Liver (tissue), 9 donors: ENCODE measurements around the gene ITIH4. TPM values are rescaled to one million over a fixed set of nuclear protein-coding genes. Genes with fewer than 3 reads are reported as not detected.

Source experiments
- DNase-seq: peaks from one replicate; pipeline ENCODE4 v3.0.0-alpha.2; 2017; ENCODE audit warnings: low spot score
- H3K27ac ChIP-seq, 2 donors: one replicate each; pipeline ENCODE4 v1.7.0; 2013; ENCODE audit warnings: inconsistent platforms in 2 of 2, low read length in 2 of 2, control low read depth in 1 of 2, low read depth in 1 of 2, mild to moderate bottlenecking in 1 of 2
- H3K27me3 ChIP-seq, 4 donors: one replicate each; pipeline versions ENCODE4 v1.6.1 to v1.7.0; 2013; ENCODE audit warnings: low read length in 3 of 4, inconsistent platforms in 1 of 4, mild to moderate bottlenecking in 1 of 4, moderate library complexity in 1 of 4; ENCODE audit not compliant: control insufficient read depth in 4 of 4, insufficient read depth in 4 of 4
- H3K36me3 ChIP-seq, 4 donors: one replicate each; pipeline versions ENCODE4 v1.6.1 to v1.7.0; 2013; ENCODE audit warnings: low read length in 3 of 4, mild to moderate bottlenecking in 3 of 4, low read depth in 1 of 4, moderate library complexity in 1 of 4; ENCODE audit not compliant: control insufficient read depth in 4 of 4, insufficient read depth in 3 of 4
- H3K4me1 ChIP-seq, 4 donors: one replicate each; pipeline versions ENCODE4 v1.6.1 to v1.7.0; 2013; ENCODE audit warnings: low read length in 3 of 4, mild to moderate bottlenecking in 3 of 4, moderate library complexity in 1 of 4; ENCODE audit not compliant: control insufficient read depth in 4 of 4, insufficient read depth in 4 of 4
- H3K4me3 ChIP-seq, 3 donors: one replicate each; pipeline versions ENCODE4 v1.6.1 to v1.7.0; 2013; ENCODE audit warnings: low read length in 3 of 3, control low read depth in 1 of 3, low read depth in 1 of 3, mild to moderate bottlenecking in 1 of 3
- H3K9ac ChIP-seq, 2 donors: one replicate each; pipeline ENCODE4 v1.7.0; 2013; ENCODE audit warnings: low read length in 2 of 2, mild to moderate bottlenecking in 2 of 2, moderate library complexity in 2 of 2, control low read depth in 1 of 2, low read depth in 1 of 2
- H3K9me3 ChIP-seq, 4 donors: one replicate each; pipeline versions ENCODE4 v1.6.1 to v1.7.0; 2013; ENCODE audit warnings: low read length in 3 of 4; ENCODE audit not compliant: control insufficient read depth in 4 of 4
- CTCF ChIP-seq: fragments of 150-350 bp; IDR thresholded peaks from 2 replicates; pipeline ENCODE4 v1.5.1; 2017; ENCODE audit warnings: improper control_type of control experiment, low read depth, low read length; ENCODE audit not compliant: missing input control
- EGR1 ChIP-seq, 2 donors: IDR thresholded peaks; 2 replicates each; pipeline ENCODE4 v1.6.1; 2016 to 2018; ENCODE audit warnings: antibody characterized with exemption in 2 of 2, low read depth in 2 of 2
- FOXA1 ChIP-seq: IDR thresholded peaks from 2 replicates; pipeline ENCODE4 v1.6.1; 2016; ENCODE audit warnings: antibody characterized with exemption
- FOXA2 ChIP-seq: IDR thresholded peaks from 2 replicates; pipeline ENCODE4 v1.6.1; 2016; ENCODE audit warnings: antibody characterized with exemption
- GABPA ChIP-seq, 2 donors: IDR thresholded peaks in 1 of 2; conservative IDR thresholded peaks in 1 of 2; 2 replicates each; pipeline ENCODE4 v1.6.1; 2016; ENCODE audit warnings: antibody characterized with exemption in 2 of 2, mild to moderate bottlenecking in 1 of 2, moderate library complexity in 1 of 2
- HNF4A ChIP-seq, 2 donors: conservative IDR thresholded peaks; 2 replicates each; pipeline ENCODE4 v1.6.1; 2016; ENCODE audit warnings: antibody characterized with exemption in 2 of 2, mild to moderate bottlenecking in 2 of 2
- HNF4G ChIP-seq: IDR thresholded peaks from 2 replicates; pipeline ENCODE4 v1.6.1; 2016; ENCODE audit warnings: antibody characterized with exemption
- JUND ChIP-seq, 2 donors: IDR thresholded peaks; 2 replicates each; pipeline ENCODE4 v1.6.1; 2016; ENCODE audit warnings: antibody characterized with exemption in 2 of 2
- NR2F2 ChIP-seq: IDR thresholded peaks from 2 replicates; pipeline ENCODE4 v1.6.1; 2016; ENCODE audit warnings: antibody characterized with exemption
- RAD21 ChIP-seq, 2 donors: IDR thresholded peaks; 2 replicates each; pipeline ENCODE4 v1.6.1; 2016; ENCODE audit warnings: antibody characterized with exemption in 2 of 2, mild to moderate bottlenecking in 2 of 2
- RXRA ChIP-seq, 2 donors: IDR thresholded peaks; 2 replicates each; pipeline ENCODE4 v1.6.1; 2017 to 2018; ENCODE audit warnings: antibody characterized with exemption in 2 of 2, mild to moderate bottlenecking in 1 of 2
- SP1 ChIP-seq: IDR thresholded peaks from 2 replicates; pipeline ENCODE4 v1.6.1; 2018; ENCODE audit warnings: antibody characterized with exemption, mild to moderate bottlenecking
- TAF1 ChIP-seq: conservative IDR thresholded peaks from 2 replicates; pipeline ENCODE4 v1.6.1; 2016; ENCODE audit warnings: antibody characterized with exemption, mild to moderate bottlenecking
- YY1 ChIP-seq: IDR thresholded peaks from 2 replicates; pipeline ENCODE4 v1.6.1; 2016; ENCODE audit warnings: antibody characterized with exemption, mild to moderate bottlenecking
- WGBS: extraction: QIAGEN DNeasy Blood & Tissue Kit; methylation state at CpG from one replicate; pipeline ENCODE4 v1.1.7; 2013; 5-methylcytosine and 5-hydroxymethylcytosine counted together
- polyA plus RNA-seq, 2 donors: library from polyadenylated mRNA; stranded (reverse) in 1 of 2; unstranded in 1 of 2; fragments of 200-250 nt in 1 of 2; fragments of >200 nt in 1 of 2; fragmentation: Nextera tagmentation in 1 of 2; extraction: Ambion mirVana in 1 of 2; gene quantifications; one replicate each; pipeline versions ENCODE4 v1.2.1 to v1.2.3, GENCODE V29; 2013 to 2015
- total RNA-seq, 2 donors: library from RNA; depleted of rRNA; stranded (reverse); fragments of >200 nt; gene quantifications; one replicate each; pipeline ENCODE4 v1.2.3, GENCODE V29; 2014
- TF ChIP-seq, protein P1 (sequence below): IDR thresholded peaks from 2 replicates; pipeline ENCODE4 v1.6.1; 2016; ENCODE audit warnings: antibody characterized with exemption
- TF ChIP-seq, protein P2 (sequence below): IDR thresholded peaks from 2 replicates; pipeline ENCODE4 v1.6.1; 2016; ENCODE audit warnings: antibody characterized with exemption
- TF ChIP-seq, protein P3 (sequence below): IDR thresholded peaks from 2 replicates; pipeline ENCODE4 v1.6.1; 2016; ENCODE audit warnings: antibody characterized with exemption
- TF ChIP-seq, protein P4 (sequence below): IDR thresholded peaks from 2 replicates; pipeline ENCODE4 v1.6.1; 2016; ENCODE audit warnings: antibody characterized with exemption, mild to moderate bottlenecking
- donor health status: healthy.
- donor health status: healthy.
- donor health status: healthy.
- donor health status: healthy.
- donor health status: healthy.

Gene ITIH4
- total and polyA plus RNA-seq, 4 donors: 447 to 3,354 (median 2,410) TPM

GRCh38 chr3:52842424-52842823 lies 12.0 kb upstream of the ITIH4 start:
- no peak for DNase-seq
- peak overlapping the region; percentile 91 to 97 for H3K27ac ChIP-seq
- 55% methylated on average over 7 of the region's 7 CpGs for WGBS

DNA sequence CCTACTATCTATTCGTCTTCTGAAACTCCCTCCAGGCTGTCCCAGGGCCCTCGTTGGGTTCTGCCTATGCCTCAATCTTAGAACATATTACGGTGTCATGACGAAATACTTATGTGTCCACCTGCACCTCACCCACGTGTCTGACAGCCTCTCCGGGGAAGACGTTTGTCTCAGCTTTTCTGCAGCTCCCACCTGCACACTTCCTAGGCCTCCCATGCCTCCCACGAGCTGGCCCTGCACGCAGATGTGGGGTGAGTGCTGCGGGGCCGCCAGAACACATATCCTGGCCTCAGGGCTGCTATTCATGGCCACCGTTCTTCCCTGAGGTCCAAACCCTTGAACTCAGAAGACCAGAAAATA lies 11.5 kb upstream of the ITIH4 start:
- H3K27me3 ChIP-seq: no peaks in the 10 kb centered on the region
- H3K9ac ChIP-seq: no peak overlapping the region
- TF ChIP-seq HNF4A (conservative IDR thresholded peaks at IDR 0.05): no peak
- TF ChIP-seq FOXA2: no peak
- TF ChIP-seq RAD21 (IDR thresholded peaks at IDR 0.05): no peak
- TF ChIP-seq, protein P1, sequence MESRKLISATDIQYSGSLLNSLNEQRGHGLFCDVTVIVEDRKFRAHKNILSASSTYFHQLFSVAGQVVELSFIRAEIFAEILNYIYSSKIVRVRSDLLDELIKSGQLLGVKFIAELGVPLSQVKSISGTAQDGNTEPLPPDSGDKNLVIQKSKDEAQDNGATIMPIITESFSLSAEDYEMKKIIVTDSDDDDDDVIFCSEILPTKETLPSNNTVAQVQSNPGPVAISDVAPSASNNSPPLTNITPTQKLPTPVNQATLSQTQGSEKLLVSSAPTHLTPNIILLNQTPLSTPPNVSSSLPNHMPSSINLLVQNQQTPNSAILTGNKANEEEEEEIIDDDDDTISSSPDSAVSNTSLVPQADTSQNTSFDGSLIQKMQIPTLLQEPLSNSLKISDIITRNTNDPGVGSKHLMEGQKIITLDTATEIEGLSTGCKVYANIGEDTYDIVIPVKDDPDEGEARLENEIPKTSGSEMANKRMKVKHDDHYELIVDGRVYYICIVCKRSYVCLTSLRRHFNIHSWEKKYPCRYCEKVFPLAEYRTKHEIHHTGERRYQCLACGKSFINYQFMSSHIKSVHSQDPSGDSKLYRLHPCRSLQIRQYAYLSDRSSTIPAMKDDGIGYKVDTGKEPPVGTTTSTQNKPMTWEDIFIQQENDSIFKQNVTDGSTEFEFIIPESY: no peak
- TF ChIP-seq, protein P2, sequence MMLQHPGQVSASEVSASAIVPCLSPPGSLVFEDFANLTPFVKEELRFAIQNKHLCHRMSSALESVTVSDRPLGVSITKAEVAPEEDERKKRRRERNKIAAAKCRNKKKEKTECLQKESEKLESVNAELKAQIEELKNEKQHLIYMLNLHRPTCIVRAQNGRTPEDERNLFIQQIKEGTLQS: no peak
- no peak for TF ChIP-seq GABPA (IDR thresholded peaks at IDR 0.05 in 1 of 2, conservative IDR thresholded peaks at IDR 0.05 in 1 of 2)
- no peak for TF ChIP-seq TAF1
- no peak for TF ChIP-seq CTCF
- TF ChIP-seq, protein P3, sequence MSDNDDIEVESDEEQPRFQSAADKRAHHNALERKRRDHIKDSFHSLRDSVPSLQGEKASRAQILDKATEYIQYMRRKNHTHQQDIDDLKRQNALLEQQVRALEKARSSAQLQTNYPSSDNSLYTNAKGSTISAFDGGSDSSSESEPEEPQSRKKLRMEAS: no peak
- no peak for TF ChIP-seq HNF4G
- no peak for TF ChIP-seq SP1
- no peak for TF ChIP-seq JUND (IDR thresholded peaks at IDR 0.05)
- no peak for TF ChIP-seq NR2F2
- TF ChIP-seq RXRA (IDR thresholded peaks at IDR 0.05): no peak
- TF ChIP-seq YY1: no peak
- no peak for TF ChIP-seq EGR1 (IDR thresholded peaks at IDR 0.05; ENCODE audit: low read depth in 2 of 2)
- H3K9me3 ChIP-seq: no peaks in the 10 kb centered on the region
- no peak overlapping the region for H3K4me3 ChIP-seq
- H3K27ac ChIP-seq: peak overlapping the region; percentile 91 to 97
- DNase-seq: no peak
- H3K4me1 ChIP-seq: peaks cover 9 to 51% (median 34%) of the 10 kb centered on the region in 4 donors
- WGBS: 83% methylated on average over 12 of the region's 12 CpGs
- H3K36me3 ChIP-seq: peaks cover 0 to 2% (median under 1%) of the 10 kb centered on the region in 4 donors

More at GRCh38 chr3:52842424-52842823, 12.0 kb upstream of the ITIH4 start:
- H3K9me3 ChIP-seq: no peaks in the 10 kb centered on the region
- H3K9ac ChIP-seq: no peak overlapping the region
- H3K4me1 ChIP-seq: peaks cover 10 to 46% (median 31%) of the 10 kb centered on the region in 4 donors
- peaks cover 0 to 5% (median 2%) of the 10 kb centered on the region in 4 donors for H3K36me3 ChIP-seq
- TF ChIP-seq YY1 (peak; percentile 76), HNF4A (conservative IDR thresholded peaks at IDR 0.05) (peak; percentile 53 to 67), GABPA (IDR thresholded peaks at IDR 0.05 in 1 of 2, conservative IDR thresholded peaks at IDR 0.05 in 1 of 2) (no peak), EGR1 (IDR thresholded peaks at IDR 0.05; ENCODE audit: low read depth in 2 of 2) (no peak), FOXA1 (no peak), RXRA (IDR thresholded peaks at IDR 0.05) (peak in 1 of 2 donors; percentile 51), TAF1 (no peak), RAD21 (IDR thresholded peaks at IDR 0.05) (peak in 1 of 2 donors; percentile 47), NR2F2 (no peak), HNF4G (peak; percentile 30), SP1 (peak; percentile 74)
- TF ChIP-seq, protein P3: no peak
- TF ChIP-seq, protein P4, sequence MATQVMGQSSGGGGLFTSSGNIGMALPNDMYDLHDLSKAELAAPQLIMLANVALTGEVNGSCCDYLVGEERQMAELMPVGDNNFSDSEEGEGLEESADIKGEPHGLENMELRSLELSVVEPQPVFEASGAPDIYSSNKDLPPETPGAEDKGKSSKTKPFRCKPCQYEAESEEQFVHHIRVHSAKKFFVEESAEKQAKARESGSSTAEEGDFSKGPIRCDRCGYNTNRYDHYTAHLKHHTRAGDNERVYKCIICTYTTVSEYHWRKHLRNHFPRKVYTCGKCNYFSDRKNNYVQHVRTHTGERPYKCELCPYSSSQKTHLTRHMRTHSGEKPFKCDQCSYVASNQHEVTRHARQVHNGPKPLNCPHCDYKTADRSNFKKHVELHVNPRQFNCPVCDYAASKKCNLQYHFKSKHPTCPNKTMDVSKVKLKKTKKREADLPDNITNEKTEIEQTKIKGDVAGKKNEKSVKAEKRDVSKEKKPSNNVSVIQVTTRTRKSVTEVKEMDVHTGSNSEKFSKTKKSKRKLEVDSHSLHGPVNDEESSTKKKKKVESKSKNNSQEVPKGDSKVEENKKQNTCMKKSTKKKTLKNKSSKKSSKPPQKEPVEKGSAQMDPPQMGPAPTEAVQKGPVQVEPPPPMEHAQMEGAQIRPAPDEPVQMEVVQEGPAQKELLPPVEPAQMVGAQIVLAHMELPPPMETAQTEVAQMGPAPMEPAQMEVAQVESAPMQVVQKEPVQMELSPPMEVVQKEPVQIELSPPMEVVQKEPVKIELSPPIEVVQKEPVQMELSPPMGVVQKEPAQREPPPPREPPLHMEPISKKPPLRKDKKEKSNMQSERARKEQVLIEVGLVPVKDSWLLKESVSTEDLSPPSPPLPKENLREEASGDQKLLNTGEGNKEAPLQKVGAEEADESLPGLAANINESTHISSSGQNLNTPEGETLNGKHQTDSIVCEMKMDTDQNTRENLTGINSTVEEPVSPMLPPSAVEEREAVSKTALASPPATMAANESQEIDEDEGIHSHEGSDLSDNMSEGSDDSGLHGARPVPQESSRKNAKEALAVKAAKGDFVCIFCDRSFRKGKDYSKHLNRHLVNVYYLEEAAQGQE: peak; percentile 77
- no peak overlapping the region for H3K4me3 ChIP-seq
- no peaks in the 10 kb centered on the region for H3K27me3 ChIP-seq
